ENCODE data around the gene WDR72.

Gene WDR72

DNA sequence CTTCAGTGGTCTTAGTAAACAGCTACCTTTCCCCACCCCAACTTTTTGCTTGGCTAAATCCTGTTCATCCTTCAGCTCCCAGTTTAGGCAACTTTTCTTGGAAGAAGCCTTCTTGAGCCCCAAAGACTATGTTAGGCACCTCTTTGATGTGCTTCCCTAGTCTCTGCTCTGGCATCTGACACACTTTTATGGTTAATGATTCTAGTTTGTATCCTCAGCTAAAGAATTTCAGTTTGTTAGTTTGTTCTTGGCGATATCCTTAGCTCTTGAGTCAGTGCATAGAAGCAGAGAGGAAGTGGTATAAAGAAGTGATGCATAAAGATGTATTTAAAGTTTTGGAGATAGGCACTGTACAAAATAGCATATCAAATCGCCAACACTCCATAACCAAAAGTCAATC is 168.4 kb downstream of the WDR72 start:
- no peak overlapping the region for H3K4me3 ChIP-seq (ENCODE audit: low read length)
- TF ChIP-seq, protein P1, sequence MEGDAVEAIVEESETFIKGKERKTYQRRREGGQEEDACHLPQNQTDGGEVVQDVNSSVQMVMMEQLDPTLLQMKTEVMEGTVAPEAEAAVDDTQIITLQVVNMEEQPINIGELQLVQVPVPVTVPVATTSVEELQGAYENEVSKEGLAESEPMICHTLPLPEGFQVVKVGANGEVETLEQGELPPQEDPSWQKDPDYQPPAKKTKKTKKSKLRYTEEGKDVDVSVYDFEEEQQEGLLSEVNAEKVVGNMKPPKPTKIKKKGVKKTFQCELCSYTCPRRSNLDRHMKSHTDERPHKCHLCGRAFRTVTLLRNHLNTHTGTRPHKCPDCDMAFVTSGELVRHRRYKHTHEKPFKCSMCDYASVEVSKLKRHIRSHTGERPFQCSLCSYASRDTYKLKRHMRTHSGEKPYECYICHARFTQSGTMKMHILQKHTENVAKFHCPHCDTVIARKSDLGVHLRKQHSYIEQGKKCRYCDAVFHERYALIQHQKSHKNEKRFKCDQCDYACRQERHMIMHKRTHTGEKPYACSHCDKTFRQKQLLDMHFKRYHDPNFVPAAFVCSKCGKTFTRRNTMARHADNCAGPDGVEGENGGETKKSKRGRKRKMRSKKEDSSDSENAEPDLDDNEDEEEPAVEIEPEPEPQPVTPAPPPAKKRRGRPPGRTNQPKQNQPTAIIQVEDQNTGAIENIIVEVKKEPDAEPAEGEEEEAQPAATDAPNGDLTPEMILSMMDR (conservative IDR thresholded peaks at IDR 0.05; ENCODE audit: low read length) = no peak
- no peak for DNase-seq (ENCODE audit: low read depth)

DNA sequence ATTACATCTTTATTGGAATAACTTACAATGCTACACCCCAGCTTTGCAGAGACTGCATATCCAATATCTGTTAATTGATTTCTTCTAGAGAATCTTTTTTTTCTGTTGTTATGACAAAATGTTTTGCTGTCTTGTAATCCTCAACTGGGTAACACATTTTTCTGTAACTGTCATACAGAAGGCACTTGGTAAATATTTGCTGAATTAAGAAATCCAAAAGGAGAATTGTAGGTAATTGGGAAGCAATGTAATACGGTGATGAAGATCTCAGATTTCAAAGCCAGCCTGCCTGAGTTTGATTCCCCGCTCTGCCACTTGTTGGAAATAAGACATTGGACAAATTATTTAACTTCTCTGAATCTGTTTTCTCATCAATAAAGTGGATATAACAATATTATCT is 169.1 kb downstream of the WDR72 start:
- TF ChIP-seq, protein P1 (conservative IDR thresholded peaks at IDR 0.05; ENCODE audit: low read length) = no peak
- DNase-seq (ENCODE audit: low read depth) = no peak
- no peak overlapping the region for H3K4me3 ChIP-seq (ENCODE audit: low read length)

DNA sequence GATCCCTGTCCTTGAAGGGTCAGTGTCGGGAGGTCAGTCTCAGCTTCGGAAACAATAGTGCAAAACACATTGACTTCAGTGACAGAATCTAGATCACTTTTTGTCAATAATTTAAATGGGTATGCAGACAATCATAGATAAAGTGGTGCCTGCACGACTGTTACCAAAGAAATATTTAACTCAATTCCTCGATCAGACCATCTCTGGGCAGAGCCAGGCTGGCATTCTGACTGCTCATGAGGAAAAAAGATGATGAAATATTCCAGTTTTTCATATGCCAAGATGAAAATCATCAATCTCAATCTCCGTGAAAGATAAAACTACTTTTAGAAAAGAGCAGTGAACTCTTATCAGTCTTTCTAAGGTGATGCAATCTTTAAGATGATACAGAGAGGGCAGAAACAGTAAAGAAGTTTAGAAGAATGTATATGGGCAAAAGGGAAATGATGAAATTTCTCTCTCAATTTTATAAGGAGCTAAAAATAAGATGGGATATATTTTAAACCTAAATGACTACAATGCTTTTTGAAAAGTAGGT is 169.9 kb downstream of the WDR72 start:
- H3K4me3 ChIP-seq (ENCODE audit: low read length) = no peak overlapping the region
- TF ChIP-seq, protein P1 (conservative IDR thresholded peaks at IDR 0.05; ENCODE audit: low read length) = no peak
- DNase-seq (ENCODE audit: low read depth) = no peak

- DNase-seq (ENCODE audit: low read depth) = peak; percentile 1
- TF ChIP-seq, protein P1 (conservative IDR thresholded peaks at IDR 0.05; ENCODE audit: low read length) = no peak
- no peak overlapping the region for H3K4me3 ChIP-seq (ENCODE audit: low read length)
Measured at GRCh38 chr15:53588773-53589172, 170.7 kb downstream of the WDR72 start.

DNA sequence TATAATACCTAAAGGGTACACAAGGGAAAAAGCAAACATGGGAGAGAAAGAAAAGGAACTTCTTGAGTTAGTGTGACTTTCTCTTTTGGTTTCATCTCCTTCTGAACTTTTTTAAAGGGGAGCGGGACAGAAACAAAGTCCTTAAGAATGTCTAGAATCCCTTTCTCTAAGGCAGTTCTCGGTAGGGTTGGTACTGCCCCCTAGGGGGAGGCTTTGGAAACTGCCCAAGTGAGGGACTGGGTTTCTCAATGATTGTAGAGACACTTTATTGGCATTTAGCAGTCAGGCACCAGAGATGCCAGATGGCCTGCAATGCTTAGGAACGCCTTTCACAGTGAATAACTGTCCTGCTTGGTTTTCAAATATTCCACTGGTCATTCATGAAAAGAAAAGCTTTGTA is 172.7 kb downstream of the WDR72 start:
- TF ChIP-seq, protein P1 (conservative IDR thresholded peaks at IDR 0.05; ENCODE audit: low read length) = no peak
- no peak overlapping the region for H3K4me3 ChIP-seq (ENCODE audit: low read length)
- DNase-seq (ENCODE audit: low read depth) = no peak

- TF ChIP-seq, protein P1 (conservative IDR thresholded peaks at IDR 0.05; ENCODE audit: low read length) = no peak
- DNase-seq (ENCODE audit: low read depth) = no peak
- H3K4me3 ChIP-seq (ENCODE audit: low read length) = no peak overlapping the region
Measured at GRCh38 chr15:53581513-53581912, 177.9 kb downstream of the WDR72 start.

GRCh38 chr15:53580366-53580765 is 179.1 kb downstream of the WDR72 start:
- TF ChIP-seq, protein P1 (conservative IDR thresholded peaks at IDR 0.05; ENCODE audit: low read length) = no peak
- DNase-seq (ENCODE audit: low read depth) = no peak
- H3K4me3 ChIP-seq (ENCODE audit: low read length) = no peak overlapping the region

All from AG10803 (cell line).